Measurements from ENCODE around the gene FGGY.
A peak's percentile ranks its signal among the peaks of the same experiment; 100 is the strongest.

Gene FGGY

DNA sequence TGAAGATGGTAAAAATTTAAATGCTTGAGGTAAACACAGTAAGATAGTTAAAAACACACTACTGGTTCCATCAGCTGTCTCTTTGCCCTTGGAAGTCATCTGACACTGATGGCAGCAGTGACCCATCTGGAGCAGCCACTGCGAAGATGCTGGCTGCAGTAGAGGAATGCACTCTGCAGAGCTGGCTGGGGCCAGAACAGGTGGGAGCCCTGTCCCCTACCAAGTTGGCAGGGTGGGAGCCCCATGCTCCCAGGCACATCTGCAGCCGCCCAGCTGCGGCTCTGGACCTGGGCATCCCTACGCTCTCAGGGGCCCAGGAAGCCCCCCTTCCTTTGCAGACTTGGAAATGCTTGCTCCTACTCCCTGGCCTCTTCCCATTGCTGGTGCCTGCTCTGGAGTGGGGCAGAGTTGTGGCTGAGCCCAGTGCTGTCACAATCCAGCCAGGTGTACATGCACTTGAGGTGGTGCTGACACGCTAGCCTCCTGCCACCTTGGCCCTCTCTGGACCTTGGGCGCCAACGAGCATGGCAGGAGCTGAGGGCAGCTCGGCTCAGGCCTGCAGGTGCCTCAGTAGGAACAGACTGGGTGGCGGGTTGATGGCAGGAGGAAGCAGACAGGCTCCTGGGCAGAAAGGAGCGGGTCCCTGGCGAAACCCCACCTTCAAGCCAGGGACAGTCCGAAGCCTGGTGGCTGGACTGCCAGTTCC, 227.0 kb downstream of the FGGY start:
- ATAC-seq (ENCODE audit: low read depth) (no peak), DNase-seq (ENCODE audit: low spot score) (no peak)
- H3K36me3 ChIP-seq (ENCODE audit: low read depth): no peaks in the 10 kb centered on the region
- TF ChIP-seq, protein P1, sequence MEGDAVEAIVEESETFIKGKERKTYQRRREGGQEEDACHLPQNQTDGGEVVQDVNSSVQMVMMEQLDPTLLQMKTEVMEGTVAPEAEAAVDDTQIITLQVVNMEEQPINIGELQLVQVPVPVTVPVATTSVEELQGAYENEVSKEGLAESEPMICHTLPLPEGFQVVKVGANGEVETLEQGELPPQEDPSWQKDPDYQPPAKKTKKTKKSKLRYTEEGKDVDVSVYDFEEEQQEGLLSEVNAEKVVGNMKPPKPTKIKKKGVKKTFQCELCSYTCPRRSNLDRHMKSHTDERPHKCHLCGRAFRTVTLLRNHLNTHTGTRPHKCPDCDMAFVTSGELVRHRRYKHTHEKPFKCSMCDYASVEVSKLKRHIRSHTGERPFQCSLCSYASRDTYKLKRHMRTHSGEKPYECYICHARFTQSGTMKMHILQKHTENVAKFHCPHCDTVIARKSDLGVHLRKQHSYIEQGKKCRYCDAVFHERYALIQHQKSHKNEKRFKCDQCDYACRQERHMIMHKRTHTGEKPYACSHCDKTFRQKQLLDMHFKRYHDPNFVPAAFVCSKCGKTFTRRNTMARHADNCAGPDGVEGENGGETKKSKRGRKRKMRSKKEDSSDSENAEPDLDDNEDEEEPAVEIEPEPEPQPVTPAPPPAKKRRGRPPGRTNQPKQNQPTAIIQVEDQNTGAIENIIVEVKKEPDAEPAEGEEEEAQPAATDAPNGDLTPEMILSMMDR (IDR thresholded peaks at IDR 0.05; ENCODE audit: poor library complexity, severe bottlenecking): no peak
- no peak overlapping the region for H3K4me3 ChIP-seq (ENCODE audit: severe bottlenecking)
- no peaks in the 10 kb centered on the region for H3K27me3 ChIP-seq (ENCODE audit: insufficient read depth, poor library complexity, severe bottlenecking)
- H3K9me3 ChIP-seq (ENCODE audit: severe bottlenecking): no peaks in the 10 kb centered on the region
- no peaks in the 10 kb centered on the region for H3K4me1 ChIP-seq (ENCODE audit: insufficient read depth, poor library complexity, severe bottlenecking)
- H3K27ac ChIP-seq (ENCODE audit: poor library complexity, severe bottlenecking): no peak overlapping the region

DNA sequence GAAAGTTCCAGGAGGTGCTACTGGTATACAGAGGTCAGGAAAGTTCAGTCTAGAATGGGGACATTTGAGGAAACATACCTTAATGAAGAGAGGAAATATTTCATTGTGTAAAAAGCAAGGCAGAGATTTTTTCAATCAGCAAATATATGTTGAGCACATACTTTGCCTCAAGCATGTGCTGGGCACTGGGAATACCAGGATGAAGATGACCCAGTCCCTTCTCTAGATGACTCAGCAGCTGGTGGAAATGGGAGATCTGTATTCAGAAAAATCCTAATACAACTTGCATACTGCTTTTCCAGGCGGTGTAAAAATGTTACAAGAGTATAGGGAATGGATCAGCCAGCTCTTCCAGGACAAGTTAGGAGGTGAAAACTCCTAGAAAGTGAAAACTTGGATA, 229.3 kb downstream of the FGGY start:
- no peaks in the 10 kb centered on the region for H3K27me3 ChIP-seq (ENCODE audit: insufficient read depth, poor library complexity, severe bottlenecking)
- ATAC-seq (ENCODE audit: low read depth) (peak; percentile 29; the same call in 1 of the 3 replicates), DNase-seq (ENCODE audit: low spot score) (no peak)
- H3K4me3 ChIP-seq (ENCODE audit: severe bottlenecking): no peak overlapping the region
- H3K36me3 ChIP-seq (ENCODE audit: low read depth): no peaks in the 10 kb centered on the region
- TF ChIP-seq, protein P1 (IDR thresholded peaks at IDR 0.05; ENCODE audit: poor library complexity, severe bottlenecking): no peak
- H3K4me1 ChIP-seq (ENCODE audit: insufficient read depth, poor library complexity, severe bottlenecking): no peaks in the 10 kb centered on the region
- H3K9me3 ChIP-seq (ENCODE audit: severe bottlenecking): no peaks in the 10 kb centered on the region
- no peak overlapping the region for H3K27ac ChIP-seq (ENCODE audit: poor library complexity, severe bottlenecking)

GRCh38 chr1:59528471-59528870, 231.6 kb downstream of the FGGY start:
- H3K9me3 ChIP-seq (ENCODE audit: severe bottlenecking): no peaks in the 10 kb centered on the region
- ATAC-seq (ENCODE audit: low read depth) (no peak), DNase-seq (ENCODE audit: low spot score) (no peak)
- no peaks in the 10 kb centered on the region for H3K27me3 ChIP-seq (ENCODE audit: insufficient read depth, poor library complexity, severe bottlenecking)
- no peaks in the 10 kb centered on the region for H3K36me3 ChIP-seq (ENCODE audit: low read depth)
- H3K4me1 ChIP-seq (ENCODE audit: insufficient read depth, poor library complexity, severe bottlenecking): no peaks in the 10 kb centered on the region
- no peak overlapping the region for H3K4me3 ChIP-seq (ENCODE audit: severe bottlenecking)
- H3K27ac ChIP-seq (ENCODE audit: poor library complexity, severe bottlenecking): no peak overlapping the region
- TF ChIP-seq, protein P1 (IDR thresholded peaks at IDR 0.05; ENCODE audit: poor library complexity, severe bottlenecking): no peak

GRCh38 chr1:59528900-59529299, 232.0 kb downstream of the FGGY start:
- TF ChIP-seq, protein P1 (IDR thresholded peaks at IDR 0.05; ENCODE audit: poor library complexity, severe bottlenecking): no peak
- H3K27ac ChIP-seq (ENCODE audit: poor library complexity, severe bottlenecking): no peak overlapping the region
- H3K27me3 ChIP-seq (ENCODE audit: insufficient read depth, poor library complexity, severe bottlenecking): no peaks in the 10 kb centered on the region
- H3K4me3 ChIP-seq (ENCODE audit: severe bottlenecking): no peak overlapping the region
- H3K9me3 ChIP-seq (ENCODE audit: severe bottlenecking): no peaks in the 10 kb centered on the region
- ATAC-seq (ENCODE audit: low read depth): no peak
- H3K4me1 ChIP-seq (ENCODE audit: insufficient read depth, poor library complexity, severe bottlenecking): no peaks in the 10 kb centered on the region
- DNase-seq (ENCODE audit: low spot score): no peak
- H3K36me3 ChIP-seq (ENCODE audit: low read depth): no peaks in the 10 kb centered on the region

DNA sequence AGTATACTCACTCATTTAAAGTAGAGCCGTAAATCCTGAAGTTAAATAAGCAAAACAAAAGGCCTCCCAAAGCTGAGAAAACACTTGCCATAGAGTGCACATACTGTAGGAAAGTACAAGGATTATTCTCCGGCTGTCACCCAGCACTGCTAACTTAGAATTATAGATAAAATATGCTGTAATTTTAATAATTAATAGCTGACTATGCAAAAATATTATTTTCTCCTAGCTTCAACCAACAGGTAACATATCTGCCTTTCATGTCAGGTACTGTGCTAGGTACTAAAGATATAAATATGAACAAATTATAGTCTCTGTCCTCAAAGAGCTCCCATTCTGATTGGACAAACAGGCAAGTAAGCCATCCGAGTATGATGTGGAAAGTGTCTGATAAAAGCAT, 233.2 kb downstream of the FGGY start:
- H3K27ac ChIP-seq (ENCODE audit: poor library complexity, severe bottlenecking): no peak overlapping the region
- no peak overlapping the region for H3K4me3 ChIP-seq (ENCODE audit: severe bottlenecking)
- DNase-seq (ENCODE audit: low spot score) (no peak), ATAC-seq (ENCODE audit: low read depth) (no peak)
- TF ChIP-seq, protein P1 (IDR thresholded peaks at IDR 0.05; ENCODE audit: poor library complexity, severe bottlenecking): no peak
- H3K4me1 ChIP-seq (ENCODE audit: insufficient read depth, poor library complexity, severe bottlenecking): no peaks in the 10 kb centered on the region
- no peaks in the 10 kb centered on the region for H3K36me3 ChIP-seq (ENCODE audit: low read depth)
- H3K27me3 ChIP-seq (ENCODE audit: insufficient read depth, poor library complexity, severe bottlenecking): no peaks in the 10 kb centered on the region
- no peaks in the 10 kb centered on the region for H3K9me3 ChIP-seq (ENCODE audit: severe bottlenecking)
